NB4 (cell line): Measurements from ENCODE around the gene ADAM10.

Experiments used
- CTCF ChIP-seq: IDR thresholded peaks from one replicate; pipeline ENCODE4 v1.5.1; 2012; ENCODE audit warnings: low read depth, low read length
- MAX ChIP-seq: IDR thresholded peaks from 2 replicates; pipeline ENCODE4 v1.6.1; 2011; ENCODE audit warnings: low read depth, low read length
- MYC ChIP-seq: IDR thresholded peaks from 2 replicates; pipeline ENCODE4 v1.6.1; 2011; ENCODE audit warnings: low read depth, low read length
- POLR2A ChIP-seq: IDR thresholded peaks from 2 replicates; pipeline ENCODE4 v1.6.1; 2011; ENCODE audit warnings: mild to moderate bottlenecking; ENCODE audit not compliant: insufficient read length; ENCODE audit errors: extremely low read depth

GRCh38 chr15:58777107-58777506 lies 27.6 kb upstream of the ADAM10 start:
- TF ChIP-seq CTCF (no peak), MAX (no peak), MYC (no peak), POLR2A (no peak)
